Upper lobe of left lung (tissue), 4 donors: ENCODE measurements around the gene CFAP299.

Experiments
- POLR2A ChIP-seq, 4 donors: fragments of 450-650 bp; IDR thresholded peaks; one replicate each; pipeline ENCODE4 v1.5.1; 2016 to 2017; ENCODE audit warnings: antibody characterized with exemption in 4 of 4, mild to moderate bottlenecking in 2 of 4
- TF ChIP-seq, protein P1 (sequence below), 6 experiments: fragments of 450-650 bp in 4 of 6; fragments of 200-600 bp in 2 of 6; sonication (generic) in 2 of 6; IDR thresholded peaks; one replicate each; pipeline ENCODE4 v1.5.1; 2016 to 2019; ENCODE audit warnings: antibody characterized with exemption in 6 of 6

DNA sequence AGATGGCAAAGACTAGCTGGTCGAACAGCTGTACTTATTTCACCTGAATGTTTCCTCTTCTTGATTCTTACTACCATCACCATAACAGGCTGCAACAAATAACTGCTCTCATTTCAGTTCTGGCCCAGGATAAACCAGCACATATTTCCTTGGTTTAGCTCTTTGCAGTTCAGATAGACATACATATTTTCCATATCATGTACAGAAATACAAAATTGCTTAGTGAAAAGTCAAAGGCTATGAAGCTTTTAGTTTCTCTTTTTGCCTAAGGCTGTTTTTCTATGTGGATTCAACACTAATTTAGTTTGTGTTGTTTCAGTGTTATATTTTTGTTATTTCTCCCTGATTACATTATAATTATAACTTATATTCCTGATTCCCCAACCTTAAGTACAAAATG lies 591.4 kb downstream of the CFAP299 start:
- TF ChIP-seq POLR2A (IDR thresholded peaks at IDR 0.05): no peak
- TF ChIP-seq, protein P1, sequence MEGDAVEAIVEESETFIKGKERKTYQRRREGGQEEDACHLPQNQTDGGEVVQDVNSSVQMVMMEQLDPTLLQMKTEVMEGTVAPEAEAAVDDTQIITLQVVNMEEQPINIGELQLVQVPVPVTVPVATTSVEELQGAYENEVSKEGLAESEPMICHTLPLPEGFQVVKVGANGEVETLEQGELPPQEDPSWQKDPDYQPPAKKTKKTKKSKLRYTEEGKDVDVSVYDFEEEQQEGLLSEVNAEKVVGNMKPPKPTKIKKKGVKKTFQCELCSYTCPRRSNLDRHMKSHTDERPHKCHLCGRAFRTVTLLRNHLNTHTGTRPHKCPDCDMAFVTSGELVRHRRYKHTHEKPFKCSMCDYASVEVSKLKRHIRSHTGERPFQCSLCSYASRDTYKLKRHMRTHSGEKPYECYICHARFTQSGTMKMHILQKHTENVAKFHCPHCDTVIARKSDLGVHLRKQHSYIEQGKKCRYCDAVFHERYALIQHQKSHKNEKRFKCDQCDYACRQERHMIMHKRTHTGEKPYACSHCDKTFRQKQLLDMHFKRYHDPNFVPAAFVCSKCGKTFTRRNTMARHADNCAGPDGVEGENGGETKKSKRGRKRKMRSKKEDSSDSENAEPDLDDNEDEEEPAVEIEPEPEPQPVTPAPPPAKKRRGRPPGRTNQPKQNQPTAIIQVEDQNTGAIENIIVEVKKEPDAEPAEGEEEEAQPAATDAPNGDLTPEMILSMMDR (IDR thresholded peaks at IDR 0.05): no peak
